GM19467 (cell line): ENCODE data around the gene INPP5F.

Source experiments
- ATAC-seq: cut with Tn5 transposase; IDR thresholded peaks from one replicate; pipeline ENCODE4 v1.9.1; 2021; ENCODE audit warnings: mild to moderate bottlenecking, moderate library complexity; ENCODE audit not compliant: unreplicated experiment

Gene INPP5F

GRCh38 chr10:119725828-119726675, at the start of gene INPP5F:
INPP5F (plus strand) TSS chr10:119726050; CDS start chr10:119726263, 213 bp downstream.
- peak; percentile 84 for ATAC-seq

GRCh38 chr10:119677126-119677525, 48.7 kb upstream of the INPP5F start:
- no peak for ATAC-seq

- no peak for ATAC-seq
Measured at GRCh38 chr10:119677904-119678755, 47.7 kb upstream of the INPP5F start.

- no peak for ATAC-seq
Measured at GRCh38 chr10:119679480-119679829, 46.4 kb upstream of the INPP5F start.

- ATAC-seq = no peak
Measured at GRCh38 chr10:119680050-119680449, 45.8 kb upstream of the INPP5F start.

- ATAC-seq = no peak
Measured at GRCh38 chr10:119680650-119681081, 45.2 kb upstream of the INPP5F start.

- ATAC-seq = peak; percentile 61
Measured at GRCh38 chr10:119686465-119687191, 39.2 kb upstream of the INPP5F start.

- ATAC-seq = no peak
Measured at GRCh38 chr10:119687192-119688032, 38.4 kb upstream of the INPP5F start.

- no peak for ATAC-seq
Measured at GRCh38 chr10:119688033-119688508, 37.8 kb upstream of the INPP5F start.

- ATAC-seq = no peak
Measured at GRCh38 chr10:119689016-119689580, 36.8 kb upstream of the INPP5F start.

- no peak for ATAC-seq
Measured at GRCh38 chr10:119691726-119692125, 34.1 kb upstream of the INPP5F start.

GRCh38 chr10:119693262-119693957, 32.4 kb upstream of the INPP5F start:
- peak; percentile 81 for ATAC-seq

- ATAC-seq = no peak
Measured at GRCh38 chr10:119694608-119695007, 31.2 kb upstream of the INPP5F start.

GRCh38 chr10:119700321-119700954, 25.4 kb upstream of the INPP5F start:
- ATAC-seq = no peak

GRCh38 chr10:119701861-119702260, 24.0 kb upstream of the INPP5F start:
- ATAC-seq = no peak

- no peak for ATAC-seq
Measured at GRCh38 chr10:119702583-119702982, 23.3 kb upstream of the INPP5F start.

- ATAC-seq = no peak
Measured at GRCh38 chr10:119703903-119704508, 21.8 kb upstream of the INPP5F start.

GRCh38 chr10:119705434-119705831, 20.4 kb upstream of the INPP5F start:
- ATAC-seq = peak; percentile 47
